ENCODE results near the gene ADCY10.
"Not testable (repeated sequence)": the region's sequence is repeated elsewhere in the genome, so short reads cannot be mapped to it uniquely, and the experiment has no call there.

ADCY10 gene

GRCh38 chr1:167824163-167824794, 89.7 kb downstream of the ADCY10 start:
- H3K9me3 ChIP-seq (ENCODE audit: insufficient read depth, low read depth, low read length) = no peaks in the 10 kb centered on the region
- H3K4me3 ChIP-seq (ENCODE audit: low read length) = no peak overlapping the region
- H3K9ac ChIP-seq (ENCODE audit: low read depth, low read length) = no peak overlapping the region
- H3K4me1 ChIP-seq (ENCODE audit: insufficient read depth, low read length) = peaks cover 13% of the 10 kb centered on the region
- WGBS = 89% methylated on average over 9 of the region's 9 CpGs
- H3K27me3 ChIP-seq (ENCODE audit: insufficient read depth, low read length) = no peaks in the 10 kb centered on the region
- no peak overlapping the region for H3K27ac ChIP-seq (ENCODE audit: low read depth, low read length)
- no peaks in the 10 kb centered on the region for H3K36me3 ChIP-seq (ENCODE audit: insufficient read depth, low read length)

DNA sequence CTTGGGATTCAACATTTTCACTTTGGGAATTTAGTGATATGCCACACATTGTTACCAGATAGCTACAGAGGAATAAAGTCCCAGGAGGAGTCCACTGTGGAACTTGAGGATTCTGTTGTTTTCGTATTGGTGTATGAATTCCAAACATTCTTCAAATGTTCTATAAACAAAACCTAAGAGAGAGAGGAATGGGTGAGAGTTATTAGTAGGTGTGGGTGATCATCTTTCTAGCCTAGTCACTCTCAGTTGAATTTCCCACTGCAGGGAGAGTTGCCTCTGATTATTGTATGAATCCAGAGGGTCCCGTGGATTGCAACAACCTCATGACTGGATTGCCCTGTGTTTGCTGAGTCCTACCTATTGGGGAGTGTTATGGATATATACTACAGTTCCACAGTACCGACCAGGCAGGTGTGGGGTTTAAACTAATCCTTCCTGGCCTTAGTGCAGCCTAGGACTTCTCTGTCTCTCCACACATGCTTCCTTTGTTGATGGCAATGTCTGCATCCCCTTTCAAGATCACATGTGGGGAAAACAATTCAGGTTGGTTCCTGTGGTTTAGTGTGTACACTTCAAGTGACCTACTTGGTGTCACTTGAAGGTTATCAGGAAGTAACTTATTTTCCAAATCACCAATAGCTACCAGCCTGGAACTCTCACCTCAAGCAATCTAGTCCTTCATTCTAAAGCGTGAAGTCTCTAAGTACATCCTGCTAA, 91.8 kb downstream of the ADCY10 start:
- Histone ChIP-seq H3K4me3 (ENCODE audit: low read length) (no peak overlapping the region), H3K27ac (ENCODE audit: low read depth, low read length) (no peak overlapping the region), H3K27me3 (ENCODE audit: insufficient read depth, low read length) (no peaks in the 10 kb centered on the region), H3K36me3 (ENCODE audit: insufficient read depth, low read length) (no peaks in the 10 kb centered on the region), H3K9ac (ENCODE audit: low read depth, low read length) (no peak overlapping the region), H3K9me3 (ENCODE audit: insufficient read depth, low read depth, low read length) (no peaks in the 10 kb centered on the region), H3K4me1 (ENCODE audit: insufficient read depth, low read length) (peaks cover 10% of the 10 kb centered on the region)
- 88% methylated on average over 3 of the region's 4 CpGs for WGBS

GRCh38 chr1:167821356-167821685, 92.6 kb downstream of the ADCY10 start:
- Histone ChIP-seq H3K36me3 (ENCODE audit: insufficient read depth, low read length) (no peaks in the 10 kb centered on the region), H3K9ac (ENCODE audit: low read depth, low read length) (no peak overlapping the region), H3K27me3 (ENCODE audit: insufficient read depth, low read length) (no peaks in the 10 kb centered on the region), H3K4me1 (ENCODE audit: insufficient read depth, low read length) (peaks cover 10% of the 10 kb centered on the region), H3K9me3 (ENCODE audit: insufficient read depth, low read depth, low read length) (no peaks in the 10 kb centered on the region), H3K4me3 (ENCODE audit: low read length) (no peak overlapping the region), H3K27ac (ENCODE audit: low read depth, low read length) (no peak overlapping the region)
- 88% methylated on average over 6 of the region's 6 CpGs for WGBS

GRCh38 chr1:167820684-167821355, 93.1 kb downstream of the ADCY10 start:
- no peaks in the 10 kb centered on the region for H3K27me3 ChIP-seq (ENCODE audit: insufficient read depth, low read length)
- 85% methylated on average over 12 of the region's 12 CpGs for WGBS
- no peaks in the 10 kb centered on the region for H3K36me3 ChIP-seq (ENCODE audit: insufficient read depth, low read length)
- peak overlapping the region; percentile 43 for H3K4me3 ChIP-seq (ENCODE audit: low read length)
- H3K4me1 ChIP-seq (ENCODE audit: insufficient read depth, low read length) = peaks cover 10% of the 10 kb centered on the region
- H3K9ac ChIP-seq (ENCODE audit: low read depth, low read length) = no peak overlapping the region
- H3K27ac ChIP-seq (ENCODE audit: low read depth, low read length) = no peak overlapping the region
- H3K9me3 ChIP-seq (ENCODE audit: insufficient read depth, low read depth, low read length) = no peaks in the 10 kb centered on the region; the same call in 1 of the 2 replicates

GRCh38 chr1:167819849-167820683, 93.9 kb downstream of the ADCY10 start:
- peak overlapping the region; percentile 43 for H3K4me3 ChIP-seq (ENCODE audit: low read length)
- H3K9me3 ChIP-seq (ENCODE audit: insufficient read depth, low read depth, low read length) = peaks cover 5% of the 10 kb centered on the region; the same call in 1 of the 2 replicates
- H3K27me3 ChIP-seq (ENCODE audit: insufficient read depth, low read length) = no peaks in the 10 kb centered on the region
- H3K4me1 ChIP-seq (ENCODE audit: insufficient read depth, low read length) = peaks cover 10% of the 10 kb centered on the region
- 18% methylated on average over 35 of the region's 35 CpGs for WGBS
- no peak overlapping the region for H3K9ac ChIP-seq (ENCODE audit: low read depth, low read length)
- H3K36me3 ChIP-seq (ENCODE audit: insufficient read depth, low read length) = no peaks in the 10 kb centered on the region
- 0 out of 2 replicates have a peak overlapping the region, but pooled peaks have one; percentile 5 for H3K27ac ChIP-seq (ENCODE audit: low read depth, low read length)

GRCh38 chr1:167815650-167816049, 98.3 kb downstream of the ADCY10 start:
- no peak overlapping the region for H3K9ac ChIP-seq (ENCODE audit: low read depth, low read length)
- peaks cover 5% of the 10 kb centered on the region for H3K4me1 ChIP-seq (ENCODE audit: insufficient read depth, low read length)
- no peaks in the 10 kb centered on the region for H3K36me3 ChIP-seq (ENCODE audit: insufficient read depth, low read length)
- peaks cover 5% of the 10 kb centered on the region; the same call in 1 of the 2 replicates for H3K9me3 ChIP-seq (ENCODE audit: insufficient read depth, low read depth, low read length)
- no peak overlapping the region for H3K27ac ChIP-seq (ENCODE audit: low read depth, low read length)
- no peak overlapping the region for H3K4me3 ChIP-seq (ENCODE audit: low read length)
- H3K27me3 ChIP-seq (ENCODE audit: insufficient read depth, low read length) = no peaks in the 10 kb centered on the region
- 100% methylated on average over 1 of the region's 1 CpG for WGBS

- Histone ChIP-seq H3K27ac (ENCODE audit: low read depth, low read length) (no peak overlapping the region), H3K9ac (ENCODE audit: low read depth, low read length) (no peak overlapping the region), H3K36me3 (ENCODE audit: insufficient read depth, low read length) (no peaks in the 10 kb centered on the region), H3K4me1 (ENCODE audit: insufficient read depth, low read length) (no peaks in the 10 kb centered on the region), H3K9me3 (ENCODE audit: insufficient read depth, low read depth, low read length) (peaks cover 5% of the 10 kb centered on the region; the same call in 1 of the 2 replicates), H3K27me3 (ENCODE audit: insufficient read depth, low read length) (no peaks in the 10 kb centered on the region), H3K4me3 (ENCODE audit: low read length) (no peak overlapping the region)
Measured at GRCh38 chr1:167812972-167813371, 101.0 kb downstream of the ADCY10 start.

GRCh38 chr1:167808690-167809089, 105.2 kb downstream of the ADCY10 start:
- Histone ChIP-seq H3K36me3 (ENCODE audit: insufficient read depth, low read length) (no peaks in the 10 kb centered on the region), H3K27ac (ENCODE audit: low read depth, low read length) (no peak overlapping the region), H3K27me3 (ENCODE audit: insufficient read depth, low read length) (no peaks in the 10 kb centered on the region), H3K4me3 (ENCODE audit: low read length) (no peak overlapping the region), H3K9ac (ENCODE audit: low read depth, low read length) (no peak overlapping the region), H3K4me1 (ENCODE audit: insufficient read depth, low read length) (no peaks in the 10 kb centered on the region), H3K9me3 (ENCODE audit: insufficient read depth, low read depth, low read length) (0 out of 2 replicates have a peak, but pooled peaks cover 2% of the 10 kb centered on the region)
- WGBS = 87% methylated on average over 2 of the region's 3 CpGs

GRCh38 chr1:167808104-167808503, 105.8 kb downstream of the ADCY10 start:
- Histone ChIP-seq H3K4me1 (ENCODE audit: insufficient read depth, low read length) (no peaks in the 10 kb centered on the region), H3K27me3 (ENCODE audit: insufficient read depth, low read length) (no peaks in the 10 kb centered on the region), H3K27ac (ENCODE audit: low read depth, low read length) (no peak overlapping the region), H3K4me3 (ENCODE audit: low read length) (no peak overlapping the region), H3K36me3 (ENCODE audit: insufficient read depth, low read length) (no peaks in the 10 kb centered on the region), H3K9ac (ENCODE audit: low read depth, low read length) (no peak overlapping the region), H3K9me3 (ENCODE audit: insufficient read depth, low read depth, low read length) (0 out of 2 replicates have a peak, but pooled peaks cover 2% of the 10 kb centered on the region)
- 90% methylated on average over 3 of the region's 3 CpGs for WGBS

DNA sequence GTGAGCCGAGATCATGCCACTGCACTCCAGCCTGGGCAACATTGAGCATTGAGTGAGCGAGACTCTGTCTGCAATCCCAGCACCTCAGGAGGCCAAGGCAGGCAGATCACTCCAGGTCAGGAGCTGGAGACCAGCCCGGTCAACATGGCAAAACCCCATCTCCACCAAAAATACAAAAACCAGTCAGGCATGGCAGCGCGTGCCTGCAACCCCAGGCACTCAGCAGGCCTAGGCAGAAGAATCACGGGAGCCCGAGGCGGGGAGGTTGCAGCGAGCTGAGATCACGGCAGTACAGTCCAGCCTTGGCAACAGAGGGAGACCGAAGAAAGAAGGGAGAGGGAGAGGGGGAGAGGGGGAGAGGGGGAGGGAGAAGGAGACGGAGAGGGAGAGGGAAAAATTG, 107.3 kb downstream of the ADCY10 start:
- not testable (repeated sequence) for H3K27me3 ChIP-seq (ENCODE audit: insufficient read depth, low read length); H3K4me3 ChIP-seq (ENCODE audit: low read length); H3K27ac ChIP-seq (ENCODE audit: low read depth, low read length); H3K4me1 ChIP-seq (ENCODE audit: insufficient read depth, low read length); H3K36me3 ChIP-seq (ENCODE audit: insufficient read depth, low read length); H3K9ac ChIP-seq (ENCODE audit: low read depth, low read length); H3K9me3 ChIP-seq (ENCODE audit: insufficient read depth, low read depth, low read length)
- WGBS = 97% methylated on average over 12 of the region's 12 CpGs

DNA sequence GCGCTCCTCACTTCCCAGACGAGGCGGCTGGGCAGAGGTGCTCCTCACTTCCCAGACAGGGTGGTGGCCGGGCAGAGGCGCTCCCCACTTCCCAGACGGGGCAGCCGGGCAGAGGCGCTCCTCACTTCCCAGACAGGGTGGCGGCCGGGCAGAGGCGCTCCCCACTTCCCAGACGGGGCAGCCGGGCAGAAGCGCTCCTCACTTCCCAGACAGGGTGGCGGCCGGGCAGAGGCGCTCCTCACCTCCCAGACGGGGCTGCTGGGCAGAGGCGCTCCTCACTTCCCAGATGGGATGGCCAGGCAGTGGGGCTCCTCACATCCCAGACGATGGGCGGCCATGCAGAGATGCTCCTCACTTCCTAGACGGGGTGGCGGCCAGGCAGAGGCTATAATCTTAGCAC, 107.7 kb downstream of the ADCY10 start:
- H3K4me3 ChIP-seq (ENCODE audit: low read length); H3K4me1 ChIP-seq (ENCODE audit: insufficient read depth, low read length); H3K9me3 ChIP-seq (ENCODE audit: insufficient read depth, low read depth, low read length); H3K36me3 ChIP-seq (ENCODE audit: insufficient read depth, low read length); H3K27me3 ChIP-seq (ENCODE audit: insufficient read depth, low read length); H3K27ac ChIP-seq (ENCODE audit: low read depth, low read length); H3K9ac ChIP-seq (ENCODE audit: low read depth, low read length): not testable (repeated sequence)
- 88% methylated on average over 23 of the region's 23 CpGs for WGBS
